ENCODE measurements around the gene ABI1.

- TF ChIP-seq CTCF (IDR thresholded peaks at IDR 0.05) (no peak), POLR2AphosphoS5 (IDR thresholded peaks at IDR 0.05) (no peak), EP300 (IDR thresholded peaks at IDR 0.05) (no peak)
Measured at GRCh38 chr10:26855186-26855585, 5.6 kb downstream of the ABI1 start.
